GM19463 (cell line): ENCODE results near the gene PALLD.

Experiments
- ATAC-seq: cut with Tn5 transposase; IDR thresholded peaks from one replicate; pipeline ENCODE4 v1.9.1; 2021; ENCODE audit warnings: mild to moderate bottlenecking, moderate library complexity; ENCODE audit not compliant: unreplicated experiment

The PALLD gene

GRCh38 chr4:168659741-168660465, 163.1 kb downstream of the PALLD start:
- ATAC-seq: no peak

GRCh38 chr4:168662297-168662984, 165.6 kb downstream of the PALLD start:
- ATAC-seq: no peak

- no peak for ATAC-seq
Observed at GRCh38 chr4:168664242-168664891, 167.5 kb downstream of the PALLD start.

- ATAC-seq: no peak
Observed at GRCh38 chr4:168666531-168666930, 169.7 kb downstream of the PALLD start.

DNA sequence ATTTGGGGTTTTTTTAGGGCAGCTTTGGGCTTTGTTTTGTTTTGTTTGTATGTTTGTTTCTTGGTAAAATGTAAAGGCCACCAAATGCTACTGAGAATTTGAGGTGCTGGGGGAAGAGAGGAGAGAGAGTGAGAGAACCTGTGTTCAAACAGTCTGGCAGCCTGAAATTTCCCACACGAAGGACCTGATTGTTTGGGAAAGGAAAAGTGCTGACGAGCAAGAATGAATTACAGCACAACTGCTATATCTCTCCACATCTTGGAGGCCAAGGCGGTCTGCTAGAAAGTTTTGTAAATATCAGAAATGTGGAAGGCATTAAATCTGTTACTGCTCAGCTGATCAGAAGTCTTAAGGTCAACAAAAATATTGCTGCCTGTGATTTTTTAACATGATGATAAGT, 170.5 kb downstream of the PALLD start:
- no peak for ATAC-seq

DNA sequence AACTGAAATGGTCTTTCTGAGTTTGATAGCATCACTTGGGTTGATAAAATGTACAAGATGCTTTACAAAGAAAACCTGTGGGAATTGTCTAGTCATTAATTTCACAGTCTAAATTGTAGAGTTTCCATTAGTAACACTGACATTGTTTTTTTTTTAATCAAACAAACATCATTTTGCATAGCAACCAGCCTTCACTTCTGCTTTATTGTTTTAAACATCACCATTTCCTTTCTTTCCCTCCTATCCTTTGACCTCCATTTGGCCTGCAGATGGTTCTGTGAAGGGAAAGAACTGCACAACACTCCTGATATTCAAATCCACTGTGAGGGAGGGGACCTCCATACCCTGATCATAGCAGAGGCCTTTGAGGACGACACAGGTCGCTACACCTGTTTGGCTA, 171.1 kb downstream of the PALLD start:
- ATAC-seq: no peak

DNA sequence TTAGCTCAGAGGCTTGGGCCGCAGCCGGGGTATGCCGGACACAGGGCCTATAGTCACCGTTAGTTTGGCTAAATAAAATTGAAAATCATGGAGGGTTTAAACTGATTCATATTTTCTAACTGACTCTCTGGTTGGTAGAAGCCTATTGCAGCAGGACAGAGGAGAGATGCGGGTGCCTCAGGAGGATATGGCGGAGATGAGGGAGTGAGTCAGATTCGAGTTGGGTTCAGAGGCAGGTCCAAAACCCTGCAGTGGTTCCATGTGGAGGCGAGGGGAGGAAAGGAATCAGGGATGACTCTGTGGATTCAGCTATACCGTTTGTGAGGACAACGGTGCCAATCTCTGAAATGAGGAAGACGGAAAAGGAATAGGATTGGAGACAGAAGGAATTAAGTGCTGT, 176.6 kb downstream of the PALLD start:
- no peak for ATAC-seq

DNA sequence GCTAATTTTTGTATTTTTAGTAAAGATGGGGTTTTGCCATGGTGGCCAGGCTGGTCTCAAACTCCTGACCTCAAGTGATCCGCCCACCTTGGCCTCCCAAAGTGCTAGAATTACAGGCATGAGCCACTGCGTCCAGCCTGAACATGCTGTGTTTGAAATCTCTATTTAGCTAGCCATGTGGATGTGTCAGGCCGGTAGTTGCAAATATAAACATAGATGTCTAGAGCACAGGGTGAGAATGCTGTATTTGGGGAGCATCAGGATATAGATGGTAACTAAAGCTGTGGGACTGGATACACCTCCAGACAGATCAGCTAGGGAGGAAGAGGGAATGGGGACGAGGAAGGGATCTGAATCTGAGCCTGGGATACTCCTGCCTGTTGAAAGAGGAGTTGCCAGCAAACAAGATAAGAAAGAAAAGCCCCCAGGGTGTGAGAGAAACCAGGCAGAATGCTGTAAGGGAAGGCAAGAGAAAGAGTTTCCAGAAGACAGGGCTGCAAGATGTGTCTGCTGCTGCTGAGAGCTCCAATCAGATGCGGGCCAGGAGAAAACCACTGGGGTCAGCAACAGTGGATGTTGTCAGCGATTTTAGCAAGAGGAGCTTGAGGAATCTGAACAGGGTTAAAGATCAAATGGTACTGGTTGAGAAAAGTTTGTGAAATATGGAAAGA, 177.4 kb downstream of the PALLD start:
- ATAC-seq: no peak

GRCh38 chr4:168674866-168675265, 178.0 kb downstream of the PALLD start:
- no peak for ATAC-seq

- no peak for ATAC-seq
Observed at GRCh38 chr4:168677063-168677462, 180.2 kb downstream of the PALLD start.

- ATAC-seq: no peak
Observed at GRCh38 chr4:168677879-168678278, 181.0 kb downstream of the PALLD start.

- no peak for ATAC-seq
Observed at GRCh38 chr4:168678751-168679366, 182.0 kb downstream of the PALLD start.

- ATAC-seq: no peak
Observed at GRCh38 chr4:168679397-168679796, 182.5 kb downstream of the PALLD start.

GRCh38 chr4:168679819-168680218, 183.0 kb downstream of the PALLD start:
- no peak for ATAC-seq

DNA sequence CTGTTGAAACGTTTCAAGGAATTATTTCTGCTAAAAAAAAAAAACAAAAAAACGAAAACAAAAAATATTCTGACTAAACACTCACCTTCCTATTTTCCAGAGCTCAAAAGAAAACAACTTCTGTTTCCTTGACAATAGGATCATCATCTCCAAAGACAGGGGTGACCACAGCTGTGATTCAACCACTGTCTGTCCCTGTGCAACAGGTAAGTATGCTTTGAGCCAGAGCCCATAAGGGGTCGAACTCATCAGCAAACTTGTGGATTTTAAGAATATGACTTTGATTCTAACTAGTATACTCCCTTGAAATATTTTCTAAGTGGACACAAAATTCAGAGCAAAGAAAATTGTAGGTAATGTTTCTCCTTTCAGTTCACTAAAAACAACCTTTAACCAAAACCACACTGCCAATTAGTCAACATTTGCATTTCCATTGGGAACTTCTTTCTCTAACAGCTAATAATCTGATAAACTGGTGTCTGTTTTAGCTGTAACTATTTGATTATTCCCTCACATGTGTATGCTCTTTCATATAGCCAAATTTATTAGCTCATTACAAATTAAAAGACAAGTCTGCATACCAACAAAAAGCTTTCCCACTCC, 186.1 kb downstream of the PALLD start:
- ATAC-seq: no peak

DNA sequence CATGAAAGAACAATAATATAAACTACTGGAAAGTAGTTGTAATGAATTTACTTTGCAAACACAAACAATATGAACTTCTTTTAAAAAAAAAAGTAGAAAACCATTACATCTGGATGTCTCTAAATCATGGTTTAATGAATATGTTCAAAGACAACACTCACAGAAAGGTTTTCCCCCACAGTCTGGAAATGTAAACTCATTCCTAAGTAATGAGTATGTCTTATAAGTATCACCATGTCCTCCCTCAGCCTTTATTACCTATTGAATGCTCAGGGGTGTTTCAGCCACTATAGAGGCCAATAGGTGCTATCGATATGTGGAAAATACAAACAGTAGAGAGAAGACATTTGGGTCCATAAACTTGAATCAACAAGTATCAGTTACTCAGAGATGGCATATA, 186.7 kb downstream of the PALLD start:
- ATAC-seq: no peak

DNA sequence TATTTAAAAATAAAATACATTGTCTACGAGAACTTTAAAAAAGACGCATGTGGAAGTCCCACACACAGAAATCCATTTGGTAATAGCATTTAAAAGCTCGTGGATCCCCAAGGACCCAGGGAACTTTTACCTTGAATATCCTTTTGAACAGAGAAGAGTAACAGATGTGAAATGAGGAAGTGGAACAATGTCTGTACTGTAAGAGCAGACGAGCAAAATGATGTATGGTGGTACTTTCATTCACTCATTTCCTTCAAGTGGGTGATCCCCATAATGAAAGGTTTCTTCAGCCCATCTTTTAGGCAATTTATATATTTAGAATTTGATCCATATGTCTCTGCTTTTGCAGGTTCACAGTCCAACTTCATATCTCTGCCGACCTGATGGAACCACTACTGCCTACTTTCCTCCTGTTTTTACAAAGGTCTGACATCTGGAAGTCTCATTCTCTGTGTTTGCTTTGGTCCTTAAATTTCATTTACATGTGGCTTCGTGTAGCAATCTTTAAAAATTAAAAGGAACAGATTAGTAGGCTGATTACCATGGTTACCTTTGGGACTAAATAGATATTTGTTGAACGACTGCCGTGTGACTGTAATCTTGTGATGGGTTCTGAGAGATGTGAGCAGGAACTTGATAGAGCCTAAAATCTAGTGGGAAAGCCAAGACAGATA, 188.4 kb downstream of the PALLD start:
- peak; percentile 95 for ATAC-seq

GRCh38 chr4:168688584-168688983, 191.7 kb downstream of the PALLD start:
- ATAC-seq: no peak

DNA sequence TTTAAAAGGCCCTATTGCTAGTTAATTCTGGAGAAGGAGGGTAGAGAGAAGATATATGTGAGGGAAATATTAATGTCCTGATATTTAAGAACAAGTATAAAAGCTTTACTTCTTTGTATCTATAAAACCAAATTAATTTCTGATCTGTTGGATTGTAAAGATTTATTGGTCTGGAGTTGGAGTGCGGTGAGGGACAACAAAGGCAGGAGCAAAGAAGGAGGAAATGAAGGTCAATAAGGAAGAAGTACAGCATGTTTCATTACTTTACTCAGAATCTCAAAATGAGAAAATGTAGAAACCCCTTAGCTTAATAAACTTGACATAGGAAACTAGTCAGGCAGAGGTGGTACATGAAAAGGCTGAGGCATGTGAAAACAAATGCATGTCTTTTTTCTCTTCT, 192.9 kb downstream of the PALLD start:
- ATAC-seq: no peak

GRCh38 chr4:168690199-168690598, 193.3 kb downstream of the PALLD start:
- ATAC-seq: no peak
